NK-92 treated with Interleukin-12 subunit alpha and Interleukin-12 subunit beta, amount 100 ng/mL, for 24 hours (cell line): ENCODE measurements around the gene GALNT18.

Experiments
- DNase-seq: peaks from one replicate; lab custom pipeline; 2025; lab: John Stamatoyannopoulos, UW

The GALNT18 gene

GRCh38 chr11:11587122-11587521, 34.7 kb downstream of the GALNT18 start:
- no peak for DNase-seq

DNA sequence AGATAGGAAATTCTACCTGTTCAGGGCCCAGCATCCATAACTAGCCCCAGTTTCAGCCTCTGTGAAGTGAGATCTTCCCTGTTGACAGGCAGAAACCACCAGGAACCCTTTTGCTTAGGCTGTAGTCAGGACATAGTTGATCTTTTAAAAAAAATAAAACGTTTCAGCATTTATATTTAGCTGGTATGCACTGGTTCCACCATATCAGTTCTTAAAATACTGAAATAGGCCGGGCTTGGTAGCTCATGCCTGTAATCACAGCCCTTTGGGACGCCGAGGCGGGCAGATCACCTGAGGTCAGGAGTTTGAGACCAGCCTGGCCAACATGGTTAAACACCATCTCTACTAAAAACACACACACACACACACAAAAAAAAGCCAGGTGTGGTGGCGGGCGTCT, 35.3 kb downstream of the GALNT18 start:
- DNase-seq = no peak

DNA sequence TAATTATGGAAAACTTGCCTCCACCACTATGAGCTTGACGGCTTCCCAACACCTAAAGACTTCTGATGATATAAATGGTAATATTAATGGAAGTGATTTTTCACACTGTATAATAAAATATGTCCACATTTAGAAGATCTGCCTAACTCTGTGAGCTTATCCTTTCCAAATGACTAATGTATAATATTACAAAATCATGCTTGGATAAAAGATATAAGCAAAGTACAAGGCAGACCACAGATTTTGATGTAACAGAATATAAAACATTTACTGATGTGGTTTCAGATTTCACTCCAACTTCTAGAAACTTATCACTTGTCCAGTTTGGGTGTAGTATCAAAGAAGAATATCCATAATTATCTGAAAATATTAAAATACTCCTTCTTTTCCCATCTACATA, 36.9 kb downstream of the GALNT18 start:
- no peak for DNase-seq

DNA sequence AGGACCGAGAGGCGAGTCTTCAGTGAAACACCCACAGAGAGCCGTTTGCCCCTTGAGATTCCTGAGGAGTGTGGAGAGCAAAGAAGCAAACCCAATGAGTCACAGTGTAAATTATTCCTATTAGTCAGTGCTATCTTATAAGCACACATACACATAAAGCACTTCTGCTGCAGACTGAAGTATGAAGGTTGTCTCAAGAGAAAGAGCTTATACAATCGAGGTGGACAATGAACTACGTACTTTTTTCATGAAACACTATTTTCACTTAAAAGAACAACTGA, 37.3 kb downstream of the GALNT18 start:
- no peak for DNase-seq

DNA sequence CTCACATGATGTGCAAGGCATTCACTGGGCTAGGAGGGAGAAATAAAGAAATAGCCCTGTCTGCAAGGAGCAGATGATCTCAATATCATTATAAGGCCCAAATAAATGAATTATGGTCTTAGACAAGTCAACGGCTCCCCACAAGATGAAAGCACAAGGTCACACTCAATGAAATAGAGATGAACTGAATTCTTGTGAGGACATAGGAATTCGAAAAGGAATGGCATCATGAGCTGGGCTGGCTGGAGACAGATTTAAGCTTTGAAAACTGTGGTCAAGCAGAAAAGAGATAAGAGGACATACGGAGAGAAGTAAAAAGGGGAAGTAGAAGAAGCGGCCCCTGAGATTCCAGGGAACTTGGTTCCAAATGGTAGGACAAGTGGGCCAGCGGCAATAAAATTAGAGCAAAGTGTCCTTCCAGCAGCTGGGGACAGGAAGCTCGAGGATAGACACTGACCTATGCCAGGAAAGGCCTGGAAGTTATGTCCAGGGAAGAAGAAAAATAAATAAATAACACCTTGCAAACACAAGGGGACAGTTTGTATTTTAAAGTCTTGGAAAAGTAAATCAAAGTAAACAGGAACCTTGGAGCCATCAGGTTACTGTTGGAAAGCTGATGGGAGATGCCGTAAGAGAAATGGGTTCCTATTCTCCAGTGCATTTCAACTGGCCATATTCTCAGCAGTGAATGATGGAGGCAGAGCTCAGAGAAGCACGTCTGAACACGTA, 37.8 kb downstream of the GALNT18 start:
- no peak for DNase-seq

DNA sequence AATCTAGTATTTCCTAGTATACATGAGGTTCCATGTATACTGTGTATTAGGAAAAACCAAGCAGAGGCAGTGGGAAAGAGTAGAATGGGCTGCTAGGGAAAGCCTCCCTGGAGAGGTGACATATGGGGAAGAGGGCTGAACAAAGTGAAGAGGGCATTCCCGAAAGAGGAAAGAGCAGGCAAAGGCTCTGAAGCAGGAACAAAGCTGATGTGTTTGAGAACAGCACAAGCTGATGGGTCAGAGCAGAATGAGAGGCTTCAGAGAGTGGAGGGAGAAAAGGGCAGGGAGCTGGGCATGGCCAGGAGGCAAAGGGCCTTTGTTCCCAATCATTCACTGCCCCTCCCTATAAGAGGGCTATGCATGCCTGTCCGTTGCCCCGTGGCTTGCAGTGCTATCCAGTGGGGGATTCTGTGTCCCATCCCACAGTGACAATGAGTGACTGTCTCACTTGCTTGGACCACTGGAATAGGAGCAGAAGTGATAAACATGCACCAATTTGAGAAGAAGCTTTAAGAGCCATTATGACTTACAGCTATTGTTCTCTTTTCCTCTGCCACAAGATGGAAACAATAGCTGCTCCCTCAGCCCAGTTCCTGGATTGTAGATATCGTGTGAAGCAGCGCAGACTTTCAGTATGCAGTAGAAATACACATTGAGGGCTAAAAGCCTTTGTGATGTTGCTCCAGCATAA, 39.6 kb downstream of the GALNT18 start:
- DNase-seq = no peak

- DNase-seq = no peak
Observed at GRCh38 chr11:11581481-11581880, 40.3 kb downstream of the GALNT18 start.

DNA sequence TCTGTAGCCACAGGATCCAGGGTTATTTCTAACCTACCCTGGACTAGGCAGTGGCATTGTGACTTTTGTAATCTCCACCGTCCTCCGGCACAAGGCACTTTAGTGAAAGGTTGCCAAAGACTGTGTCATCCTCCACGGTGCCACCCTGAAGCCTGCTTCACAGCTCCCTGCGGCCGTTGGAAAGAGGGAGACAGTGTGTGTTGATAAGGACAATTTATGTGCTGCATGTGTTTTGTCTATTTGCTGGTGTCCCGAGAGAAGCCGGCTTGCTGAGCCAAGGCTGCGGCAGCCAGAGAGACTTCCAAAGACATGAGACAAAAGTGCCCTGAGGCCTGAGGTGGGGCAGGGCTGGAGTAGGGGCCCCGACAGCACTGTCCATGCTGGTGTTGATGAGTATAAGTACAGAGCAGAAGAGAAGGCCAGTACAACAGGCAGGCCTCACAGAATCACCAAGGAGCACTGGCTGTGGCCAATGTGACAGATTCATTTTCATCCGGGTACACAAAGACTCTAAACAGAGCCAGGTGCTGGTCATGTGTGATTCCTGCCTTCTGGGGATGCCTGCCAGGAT, 40.9 kb downstream of the GALNT18 start:
- no peak for DNase-seq

DNA sequence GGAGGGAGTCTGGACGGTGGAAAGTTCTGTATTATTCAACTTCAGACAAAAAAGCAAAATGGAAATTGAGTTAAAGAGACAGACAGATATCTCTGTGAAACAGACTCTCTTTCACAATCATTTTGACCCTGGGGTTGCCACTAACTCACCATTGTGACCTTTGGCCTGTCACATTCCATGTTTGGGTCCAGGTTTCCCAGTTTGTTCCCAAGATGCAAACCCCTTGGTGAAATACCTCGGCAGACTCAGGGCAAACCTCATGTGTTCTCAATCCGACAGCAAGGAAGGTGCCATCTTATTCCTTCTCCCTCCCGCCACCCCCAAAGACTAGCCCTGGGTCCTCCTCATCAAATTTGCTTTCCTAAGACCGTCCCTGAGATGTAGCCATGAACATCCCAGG, 41.8 kb downstream of the GALNT18 start:
- DNase-seq = no peak

- DNase-seq = no peak
Observed at GRCh38 chr11:11579012-11579988, 42.5 kb downstream of the GALNT18 start.

DNA sequence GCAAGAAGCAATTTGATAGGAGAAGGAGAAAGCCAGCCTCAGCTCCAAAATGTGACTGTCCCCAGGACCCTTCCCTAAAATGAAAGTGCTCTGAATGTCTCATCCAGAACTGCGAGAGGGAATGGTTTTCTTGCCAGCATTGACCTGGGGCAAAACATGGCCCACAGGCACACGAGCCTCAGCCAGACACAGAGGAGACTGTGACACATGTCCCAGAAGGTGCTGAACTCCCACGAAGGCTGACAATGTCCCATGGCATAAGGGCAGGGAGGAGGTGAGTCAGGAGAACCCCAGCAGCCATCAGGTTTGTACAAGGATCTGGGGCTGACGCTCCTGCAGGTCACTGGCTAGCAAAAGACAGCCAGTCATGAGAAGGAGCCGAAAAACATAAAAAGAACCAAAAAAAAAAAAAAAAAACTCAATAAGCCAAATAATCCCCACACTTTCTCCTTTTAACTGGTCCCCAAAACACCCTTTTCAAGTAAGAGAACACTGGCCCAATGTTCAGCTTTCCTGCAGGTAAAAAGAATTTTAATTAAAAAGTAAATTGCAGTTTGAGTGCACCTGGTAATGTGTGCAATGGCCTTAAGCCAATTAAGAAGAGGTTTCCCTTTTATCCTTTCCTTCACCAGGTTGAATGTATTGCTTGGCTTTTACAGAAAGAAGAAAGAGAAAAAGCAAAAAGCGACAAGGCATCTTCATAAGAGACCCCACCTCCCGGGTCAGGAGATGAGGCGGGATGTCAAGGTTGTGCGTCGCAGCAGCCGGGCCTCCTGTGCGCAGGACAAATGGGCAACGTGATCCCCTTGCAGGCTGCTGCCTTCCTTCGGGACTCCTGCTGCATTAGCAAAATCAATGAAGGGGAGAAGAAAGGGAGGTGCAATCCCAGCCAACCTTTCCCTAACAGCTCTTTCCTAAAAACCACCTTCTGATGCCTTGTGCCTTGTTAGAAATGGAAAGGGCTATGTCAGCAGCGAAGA, 43.6 kb downstream of the GALNT18 start:
- DNase-seq = no peak

- DNase-seq = no peak
Observed at GRCh38 chr11:11577251-11577855, 44.5 kb downstream of the GALNT18 start.

DNA sequence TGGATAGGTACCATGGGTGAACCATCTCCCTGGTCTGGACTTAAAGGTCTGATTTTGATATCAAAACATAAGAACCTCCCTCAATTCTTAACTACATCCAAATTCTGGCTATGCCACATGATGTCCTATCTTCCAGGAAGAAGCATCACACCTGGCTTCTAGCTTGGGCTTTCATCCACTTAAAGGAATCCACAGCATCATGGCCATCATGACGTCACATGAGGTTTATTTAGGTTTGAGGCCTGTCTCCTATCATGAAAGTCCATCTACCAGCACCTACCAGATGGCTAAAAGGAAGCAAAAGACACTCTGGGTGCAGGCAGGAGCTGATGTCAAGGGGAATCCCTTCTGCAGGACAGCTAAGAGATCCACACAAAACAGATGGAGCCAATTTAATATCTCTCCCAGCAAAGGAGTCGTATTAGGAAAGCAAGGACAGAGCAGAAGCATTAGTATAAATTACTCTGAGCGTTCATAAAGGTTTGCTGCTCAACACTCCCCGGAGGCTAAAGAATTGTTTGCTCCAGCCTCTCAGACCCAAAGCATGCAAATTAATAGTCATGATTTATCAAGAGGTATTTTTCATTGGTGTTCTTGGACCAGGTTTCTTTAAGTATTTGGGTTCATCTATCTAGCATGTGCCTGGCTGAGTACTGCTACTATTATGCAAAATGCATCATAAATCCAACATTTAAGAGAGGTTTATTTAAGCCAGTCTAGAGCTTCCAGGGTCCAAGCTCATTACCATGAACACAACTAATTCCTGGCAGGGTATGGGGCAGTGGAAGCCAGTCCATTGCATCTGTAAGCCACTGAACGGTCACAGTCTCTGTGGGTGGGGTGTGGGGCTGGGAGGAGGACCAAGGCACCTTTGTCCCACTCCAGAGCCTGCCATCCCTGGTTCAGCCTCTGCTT, 47.2 kb downstream of the GALNT18 start:
- DNase-seq = no peak

- DNase-seq = no peak
Observed at GRCh38 chr11:11572386-11572785, 49.4 kb downstream of the GALNT18 start.

DNA sequence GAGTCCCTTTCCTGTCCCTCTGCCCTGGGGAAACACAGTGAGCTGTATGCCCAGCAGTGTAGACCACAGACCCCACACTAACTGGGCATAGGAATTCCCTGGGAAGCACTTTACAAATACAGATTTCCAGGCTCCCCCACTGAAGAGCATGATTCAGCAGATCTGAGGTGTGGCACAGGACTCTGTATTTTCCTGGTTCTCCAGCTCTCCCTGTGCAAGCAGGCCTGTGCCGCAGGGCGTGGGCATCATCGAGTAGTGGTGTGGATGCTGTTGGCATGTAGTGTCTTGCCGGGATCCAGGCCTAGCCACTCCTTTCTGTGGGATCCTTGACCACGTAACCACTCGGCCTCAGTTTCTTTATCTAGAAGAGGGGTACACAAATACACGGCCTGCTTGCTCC, 49.9 kb downstream of the GALNT18 start:
- DNase-seq = no peak

GRCh38 chr11:11570823-11571222, 51.0 kb downstream of the GALNT18 start:
- DNase-seq = no peak

DNA sequence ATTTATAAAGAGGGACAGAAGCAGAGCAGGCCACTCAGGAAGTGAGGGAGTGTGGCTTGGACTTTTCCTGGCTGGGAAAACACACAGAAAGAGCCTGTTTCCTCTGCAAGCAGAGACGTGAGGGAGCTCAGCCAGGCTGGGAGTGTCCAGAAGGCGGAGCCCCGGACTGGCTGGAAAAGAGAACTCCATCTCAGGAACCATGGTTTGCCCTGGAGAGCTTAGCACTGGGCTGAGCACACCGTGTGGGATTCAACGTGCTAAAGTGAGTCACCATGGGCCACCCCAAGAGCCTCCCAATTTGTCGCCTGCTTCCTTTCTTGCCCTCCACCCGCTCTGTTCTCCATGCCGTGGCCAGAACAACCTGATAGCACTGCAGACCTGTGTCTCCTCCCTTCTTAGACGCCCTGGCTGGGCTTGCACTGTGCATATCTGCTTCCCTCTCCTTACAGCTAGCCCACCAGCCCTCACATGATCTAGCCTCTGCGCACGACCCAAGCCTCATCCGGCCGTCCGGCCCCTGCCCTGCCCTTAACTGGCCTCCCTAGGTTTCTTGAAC, 51.8 kb downstream of the GALNT18 start:
- DNase-seq = no peak

- no peak for DNase-seq
Observed at GRCh38 chr11:11568651-11569229, 53.1 kb downstream of the GALNT18 start.
